Ishikawa (cell line): ENCODE data around the gene BID.

Experiments used
- CEBPB ChIP-seq: IDR thresholded peaks from 2 replicates; pipeline ENCODE4 v1.6.1; 2012
- CREB1 ChIP-seq: IDR thresholded peaks from 2 replicates; pipeline ENCODE4 v1.6.1; 2012; ENCODE audit warnings: low read depth
- EGR1 ChIP-seq: IDR thresholded peaks from 2 replicates; pipeline ENCODE4 v1.6.1; 2012
- EP300 ChIP-seq: IDR thresholded peaks from 2 replicates; pipeline ENCODE4 v1.6.1; 2012; ENCODE audit warnings: borderline replicate concordance
- FOXM1 ChIP-seq: IDR thresholded peaks from 2 replicates; pipeline ENCODE4 v1.6.1; 2012; ENCODE audit warnings: low read depth, borderline replicate concordance
- NFIC ChIP-seq: IDR thresholded peaks from 2 replicates; pipeline ENCODE4 v1.6.1; 2012
- RAD21 ChIP-seq: IDR thresholded peaks from 2 replicates; pipeline ENCODE4 v1.6.1; 2012; ENCODE audit warnings: low read depth
- TAF1 ChIP-seq: IDR thresholded peaks from 2 replicates; pipeline ENCODE4 v1.6.1; 2012; ENCODE audit warnings: low read depth, mild to moderate bottlenecking
- TCF12 ChIP-seq: IDR thresholded peaks from 2 replicates; pipeline ENCODE4 v1.6.1; 2012; ENCODE audit warnings: low read depth
- TEAD4 ChIP-seq: IDR thresholded peaks from 2 replicates; pipeline ENCODE4 v1.6.1; 2012
- YY1 ChIP-seq: IDR thresholded peaks from 2 replicates; pipeline ENCODE4 v1.6.1; 2012; ENCODE audit warnings: low read depth
- ZBTB7A ChIP-seq: IDR thresholded peaks from 2 replicates; pipeline ENCODE4 v1.6.1; 2012; ENCODE audit warnings: low read depth
- TF ChIP-seq, protein P1 (sequence below): IDR thresholded peaks from 2 replicates; pipeline ENCODE4 v1.6.1; 2012
- TF ChIP-seq, protein P2 (sequence below): IDR thresholded peaks from 2 replicates; pipeline ENCODE4 v1.6.1; 2012
- TF ChIP-seq, protein P3 (sequence below): IDR thresholded peaks from 2 replicates; pipeline ENCODE4 v1.6.1; 2012; ENCODE audit warnings: low read depth, mild to moderate bottlenecking

Gene BID

DNA sequence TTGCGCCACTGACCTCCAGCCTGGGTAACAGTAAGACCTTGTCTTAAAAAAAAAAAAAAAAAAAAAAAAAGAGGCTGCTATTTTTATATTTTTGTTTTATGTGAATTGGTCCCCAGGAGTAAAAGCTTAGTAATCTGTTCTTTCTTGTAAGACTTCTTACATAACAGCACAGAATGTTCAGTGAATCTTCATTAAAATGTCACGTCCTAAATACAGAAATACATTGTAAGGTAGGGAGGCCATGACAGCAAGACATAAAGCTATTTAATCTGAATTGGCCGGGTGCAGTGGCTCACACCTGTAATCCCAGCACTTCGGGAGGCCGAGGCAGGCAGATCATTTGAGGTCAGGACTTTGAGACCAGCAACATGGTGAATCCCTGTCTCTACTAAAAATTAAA, 64.2 kb downstream of the BID start:
- TF ChIP-seq YY1 (no peak), CREB1 (no peak), TCF12 (no peak), RAD21 (no peak), CEBPB (no peak), NFIC (no peak), FOXM1 (no peak), EGR1 (no peak), ZBTB7A (no peak), TEAD4 (no peak), TAF1 (no peak), EP300 (no peak)
- TF ChIP-seq, protein P1, sequence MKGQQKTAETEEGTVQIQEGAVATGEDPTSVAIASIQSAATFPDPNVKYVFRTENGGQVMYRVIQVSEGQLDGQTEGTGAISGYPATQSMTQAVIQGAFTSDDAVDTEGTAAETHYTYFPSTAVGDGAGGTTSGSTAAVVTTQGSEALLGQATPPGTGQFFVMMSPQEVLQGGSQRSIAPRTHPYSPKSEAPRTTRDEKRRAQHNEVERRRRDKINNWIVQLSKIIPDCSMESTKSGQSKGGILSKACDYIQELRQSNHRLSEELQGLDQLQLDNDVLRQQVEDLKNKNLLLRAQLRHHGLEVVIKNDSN = no peak
- TF ChIP-seq, protein P2, sequence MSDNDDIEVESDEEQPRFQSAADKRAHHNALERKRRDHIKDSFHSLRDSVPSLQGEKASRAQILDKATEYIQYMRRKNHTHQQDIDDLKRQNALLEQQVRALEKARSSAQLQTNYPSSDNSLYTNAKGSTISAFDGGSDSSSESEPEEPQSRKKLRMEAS = no peak
- TF ChIP-seq, protein P3, sequence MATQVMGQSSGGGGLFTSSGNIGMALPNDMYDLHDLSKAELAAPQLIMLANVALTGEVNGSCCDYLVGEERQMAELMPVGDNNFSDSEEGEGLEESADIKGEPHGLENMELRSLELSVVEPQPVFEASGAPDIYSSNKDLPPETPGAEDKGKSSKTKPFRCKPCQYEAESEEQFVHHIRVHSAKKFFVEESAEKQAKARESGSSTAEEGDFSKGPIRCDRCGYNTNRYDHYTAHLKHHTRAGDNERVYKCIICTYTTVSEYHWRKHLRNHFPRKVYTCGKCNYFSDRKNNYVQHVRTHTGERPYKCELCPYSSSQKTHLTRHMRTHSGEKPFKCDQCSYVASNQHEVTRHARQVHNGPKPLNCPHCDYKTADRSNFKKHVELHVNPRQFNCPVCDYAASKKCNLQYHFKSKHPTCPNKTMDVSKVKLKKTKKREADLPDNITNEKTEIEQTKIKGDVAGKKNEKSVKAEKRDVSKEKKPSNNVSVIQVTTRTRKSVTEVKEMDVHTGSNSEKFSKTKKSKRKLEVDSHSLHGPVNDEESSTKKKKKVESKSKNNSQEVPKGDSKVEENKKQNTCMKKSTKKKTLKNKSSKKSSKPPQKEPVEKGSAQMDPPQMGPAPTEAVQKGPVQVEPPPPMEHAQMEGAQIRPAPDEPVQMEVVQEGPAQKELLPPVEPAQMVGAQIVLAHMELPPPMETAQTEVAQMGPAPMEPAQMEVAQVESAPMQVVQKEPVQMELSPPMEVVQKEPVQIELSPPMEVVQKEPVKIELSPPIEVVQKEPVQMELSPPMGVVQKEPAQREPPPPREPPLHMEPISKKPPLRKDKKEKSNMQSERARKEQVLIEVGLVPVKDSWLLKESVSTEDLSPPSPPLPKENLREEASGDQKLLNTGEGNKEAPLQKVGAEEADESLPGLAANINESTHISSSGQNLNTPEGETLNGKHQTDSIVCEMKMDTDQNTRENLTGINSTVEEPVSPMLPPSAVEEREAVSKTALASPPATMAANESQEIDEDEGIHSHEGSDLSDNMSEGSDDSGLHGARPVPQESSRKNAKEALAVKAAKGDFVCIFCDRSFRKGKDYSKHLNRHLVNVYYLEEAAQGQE = no peak

DNA sequence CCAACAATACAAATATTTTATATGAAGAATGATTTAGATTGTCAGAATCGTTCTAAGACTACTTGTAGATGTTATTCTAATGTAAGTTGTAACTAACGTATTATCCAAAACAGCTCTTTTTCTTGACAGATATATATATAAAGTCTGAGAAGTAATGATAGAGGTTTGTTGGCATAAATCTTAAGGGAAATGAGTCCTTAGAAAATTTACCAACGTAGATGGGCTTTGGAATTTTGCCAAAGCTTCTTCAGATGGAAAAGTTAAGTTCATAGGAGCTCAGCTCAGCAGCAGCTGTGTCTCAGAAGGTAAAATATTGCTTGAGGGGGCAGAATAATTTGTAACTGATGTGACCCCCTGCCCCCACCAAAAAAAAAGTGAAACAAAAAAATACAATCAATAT, 66.7 kb downstream of the BID start:
- TF ChIP-seq EGR1 (no peak), RAD21 (no peak), TAF1 (no peak)
- TF ChIP-seq, protein P3 = no peak
- TF ChIP-seq, protein P2 = no peak

DNA sequence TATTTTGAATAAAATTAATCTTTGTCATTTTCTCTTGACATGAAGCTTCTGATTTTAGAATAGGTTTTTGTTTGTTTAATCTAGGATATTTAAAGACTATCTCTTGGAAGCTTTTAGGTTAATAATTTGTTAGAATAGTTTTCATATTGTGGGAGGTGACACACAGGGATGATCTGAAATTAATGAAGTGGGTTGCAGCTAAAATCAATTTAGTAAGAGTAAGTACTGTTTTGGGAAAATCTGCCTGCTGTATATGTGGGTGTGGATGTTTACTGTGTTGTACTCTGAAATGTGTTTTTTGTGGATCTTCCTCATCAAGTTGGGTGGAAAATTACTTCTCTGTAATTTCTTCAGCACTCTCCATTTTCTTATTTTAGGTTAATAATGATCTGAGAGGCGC, 67.3 kb downstream of the BID start:
- TF ChIP-seq, protein P3 = no peak
- TF ChIP-seq, protein P2 = no peak
- TF ChIP-seq CEBPB (no peak), EGR1 (no peak), YY1 (no peak), FOXM1 (no peak), NFIC (no peak), CREB1 (no peak), TEAD4 (no peak), ZBTB7A (no peak), EP300 (no peak), RAD21 (no peak), TCF12 (no peak)
- TF ChIP-seq, protein P1 = no peak

DNA sequence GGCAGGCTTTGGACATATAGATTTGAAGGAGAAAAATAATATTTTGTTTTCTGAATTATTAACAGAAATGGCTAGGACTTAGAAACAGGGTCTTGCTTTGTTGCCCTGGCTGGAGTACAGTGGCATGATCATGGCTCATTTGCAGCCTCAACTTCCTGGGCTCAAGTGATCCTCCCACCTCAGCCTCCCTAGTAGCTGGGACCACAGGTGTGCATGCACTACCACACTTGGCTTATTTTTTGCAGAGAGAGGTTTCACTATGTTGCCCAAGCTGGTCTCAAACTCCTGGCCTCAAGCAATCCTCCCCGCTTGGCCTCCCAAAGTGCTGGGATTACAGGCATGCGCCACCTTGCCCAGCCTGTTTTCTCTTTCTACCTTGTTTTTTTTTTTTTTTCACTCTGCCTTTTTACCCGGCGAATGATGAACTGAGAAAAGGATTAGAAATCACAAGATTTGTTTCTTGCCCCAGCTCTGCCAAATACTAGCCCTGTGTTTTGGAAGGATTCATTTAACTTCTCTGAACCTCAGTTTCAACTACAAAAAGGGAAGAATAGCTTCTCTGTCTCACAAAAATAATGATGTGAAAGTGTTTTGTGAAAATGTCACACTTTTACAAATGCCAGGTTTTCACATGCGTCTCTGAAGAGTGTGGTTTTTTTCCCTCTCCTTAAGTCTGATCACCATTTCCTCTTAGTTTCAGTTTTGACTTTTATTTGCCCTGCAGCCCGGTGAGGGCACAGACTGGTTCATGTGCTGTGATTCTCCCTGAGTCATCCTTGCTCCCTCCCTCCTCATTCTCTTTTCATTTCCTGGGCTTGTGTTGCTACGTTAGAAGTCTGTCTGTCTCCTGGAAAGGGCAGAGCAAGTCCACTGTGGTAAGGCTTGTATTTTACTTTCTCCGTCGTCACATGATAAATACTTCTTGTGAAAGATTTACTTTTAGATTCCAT, 68.0 kb downstream of the BID start:
- TF ChIP-seq ZBTB7A (no peak), CEBPB (no peak), NFIC (no peak), TAF1 (no peak), TCF12 (no peak), CREB1 (no peak), EP300 (no peak), TEAD4 (no peak), YY1 (no peak), FOXM1 (no peak), EGR1 (no peak), RAD21 (no peak)
- TF ChIP-seq, protein P2 = no peak
- TF ChIP-seq, protein P3 = no peak
- TF ChIP-seq, protein P1 = no peak
